ENCODE data around the gene OTUD6A.

DNA sequence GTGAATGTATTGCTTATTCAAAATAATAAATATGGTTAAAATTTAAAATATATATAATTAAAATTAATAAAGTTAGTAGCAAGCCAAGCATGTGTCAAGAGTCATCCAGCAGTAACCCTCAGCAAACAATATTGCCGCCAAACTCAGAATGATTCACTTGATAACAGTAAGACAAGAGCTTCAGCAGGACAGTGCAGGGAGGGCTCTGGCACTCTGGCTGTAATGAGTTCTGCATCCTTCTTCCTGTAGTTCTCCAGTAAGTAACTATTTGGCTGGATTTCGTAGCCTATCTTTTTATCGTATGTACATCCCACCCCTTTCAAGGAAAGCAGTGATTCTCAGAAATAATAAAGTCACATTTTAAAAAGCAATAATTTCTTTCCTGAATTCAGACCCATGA lies 17.6 kb downstream of the OTUD6A start:
- no peak for TF ChIP-seq TAF1 (IDR thresholded peaks at IDR 0.05; ENCODE audit: borderline replicate concordance, insufficient read depth, low read length)
- no peak for TF ChIP-seq POLR2AphosphoS5 (IDR thresholded peaks at IDR 0.05; ENCODE audit: low read depth, low read length)
- TF ChIP-seq, protein P1, sequence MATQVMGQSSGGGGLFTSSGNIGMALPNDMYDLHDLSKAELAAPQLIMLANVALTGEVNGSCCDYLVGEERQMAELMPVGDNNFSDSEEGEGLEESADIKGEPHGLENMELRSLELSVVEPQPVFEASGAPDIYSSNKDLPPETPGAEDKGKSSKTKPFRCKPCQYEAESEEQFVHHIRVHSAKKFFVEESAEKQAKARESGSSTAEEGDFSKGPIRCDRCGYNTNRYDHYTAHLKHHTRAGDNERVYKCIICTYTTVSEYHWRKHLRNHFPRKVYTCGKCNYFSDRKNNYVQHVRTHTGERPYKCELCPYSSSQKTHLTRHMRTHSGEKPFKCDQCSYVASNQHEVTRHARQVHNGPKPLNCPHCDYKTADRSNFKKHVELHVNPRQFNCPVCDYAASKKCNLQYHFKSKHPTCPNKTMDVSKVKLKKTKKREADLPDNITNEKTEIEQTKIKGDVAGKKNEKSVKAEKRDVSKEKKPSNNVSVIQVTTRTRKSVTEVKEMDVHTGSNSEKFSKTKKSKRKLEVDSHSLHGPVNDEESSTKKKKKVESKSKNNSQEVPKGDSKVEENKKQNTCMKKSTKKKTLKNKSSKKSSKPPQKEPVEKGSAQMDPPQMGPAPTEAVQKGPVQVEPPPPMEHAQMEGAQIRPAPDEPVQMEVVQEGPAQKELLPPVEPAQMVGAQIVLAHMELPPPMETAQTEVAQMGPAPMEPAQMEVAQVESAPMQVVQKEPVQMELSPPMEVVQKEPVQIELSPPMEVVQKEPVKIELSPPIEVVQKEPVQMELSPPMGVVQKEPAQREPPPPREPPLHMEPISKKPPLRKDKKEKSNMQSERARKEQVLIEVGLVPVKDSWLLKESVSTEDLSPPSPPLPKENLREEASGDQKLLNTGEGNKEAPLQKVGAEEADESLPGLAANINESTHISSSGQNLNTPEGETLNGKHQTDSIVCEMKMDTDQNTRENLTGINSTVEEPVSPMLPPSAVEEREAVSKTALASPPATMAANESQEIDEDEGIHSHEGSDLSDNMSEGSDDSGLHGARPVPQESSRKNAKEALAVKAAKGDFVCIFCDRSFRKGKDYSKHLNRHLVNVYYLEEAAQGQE (IDR thresholded peaks at IDR 0.05; ENCODE audit: insufficient read depth in 1 of 2, low read depth in 2 of 2, low read length in 2 of 2): no peak
- TF ChIP-seq FOXP2 (optimal IDR thresholded peaks at IDR 0.05; ENCODE audit: borderline replicate concordance, extremely low read depth, extremely low read length, insufficient read depth): no peak
- no peak for TF ChIP-seq SIN3A (IDR thresholded peaks at IDR 0.05; ENCODE audit: borderline replicate concordance, insufficient read depth, low read length)
